IMR-90 (cell line): ENCODE measurements around the gene PLEKHF1. TPM values are rescaled to one million over a fixed set of nuclear protein-coding genes. Genes with fewer than 3 reads are reported as not detected.

ENCODE experiments used
- ATAC-seq: fragments of 200-7000 bp; cut with Tn5 transposase; 2 replicates; pipeline ENCODE4 v1.9.1; 2020; ENCODE audit warnings: low read depth, mild to moderate bottlenecking, moderate library complexity
- BruUV-seq: library from RNA; stranded (reverse); fragments of 400-500 nt; replicated peaks from 2 replicates; lab custom pipeline; 2021; lab: Mats Ljungman, UMichigan
- CTCF ChIA-PET: fragments of 300-600 bp; formaldehyde crosslinking; extraction: SDS; loops from one replicate; lab custom pipeline; 2021; ENCODE audit warnings: antibody characterized with exemption; lab: Yijun Ruan, JAX
- POLR2A ChIA-PET: fragments of 300-600 bp; sonication (Branson Sonifier 250); formaldehyde crosslinking; loops from one replicate; lab custom pipeline; 2022; ENCODE audit warnings: antibody characterized with exemption; ENCODE audit not compliant: unreplicated experiment; lab: Charles Lee
- DNase-seq: peaks from one replicate; pipeline ENCODE4 v3.0.0; 2013
- H2AFZ ChIP-seq: replicated peaks from 2 replicates; pipeline ENCODE3; 2013; ENCODE audit warnings: low read length, mild to moderate bottlenecking; ENCODE audit not compliant: poor library complexity
- H2AK5ac ChIP-seq: 2 replicates; pipeline ENCODE4 v1.6.1; 2013; ENCODE audit warnings: low read depth, low read length, inconsistent platforms
- H2AK9ac ChIP-seq: replicated peaks from 2 replicates; pipeline ENCODE3; 2013; ENCODE audit warnings: mild to moderate bottlenecking, low read depth, low read length, moderate library complexity; ENCODE audit not compliant: poor library complexity
- H2BK120ac ChIP-seq: 2 replicates; pipeline ENCODE4 v1.6.1; 2013; ENCODE audit warnings: low read depth, low read length, inconsistent platforms
- H2BK15ac ChIP-seq: 3 replicates; pipeline ENCODE4 v1.6.1; 2013; ENCODE audit warnings: low read depth, low read length, inconsistent platforms
- H2BK20ac ChIP-seq: 2 replicates; pipeline ENCODE4 v1.6.1; 2013; ENCODE audit warnings: low read depth, mild to moderate bottlenecking, inconsistent platforms, low read length, moderate library complexity
- H2BK5ac ChIP-seq: 2 replicates; pipeline ENCODE4 v1.6.1; 2013; ENCODE audit warnings: mild to moderate bottlenecking, low read depth, low read length, inconsistent platforms; ENCODE audit not compliant: poor library complexity, severe bottlenecking
- H3K14ac ChIP-seq: replicated peaks from 2 replicates; pipeline ENCODE4 v1.6.1; 2013; ENCODE audit warnings: low read depth, low read length, inconsistent platforms
- H3K18ac ChIP-seq: 2 replicates; pipeline ENCODE4 v1.6.1; 2013; ENCODE audit warnings: low read depth, low read length, control low read depth
- H3K23ac ChIP-seq: 2 replicates; pipeline ENCODE4 v1.6.1; 2013; ENCODE audit warnings: low read depth, low read length, inconsistent platforms
- H3K27ac ChIP-seq: 2 replicates; pipeline ENCODE4 v1.5.1; 2013; ENCODE audit warnings: mild to moderate bottlenecking, control low read depth, low read length; ENCODE audit not compliant: insufficient read depth
- H3K27me3 ChIP-seq: 2 replicates; pipeline ENCODE4 v1.6.1; 2013; ENCODE audit warnings: low read length; ENCODE audit not compliant: control insufficient read depth, insufficient read depth
- H3K36me3 ChIP-seq: 2 replicates; pipeline ENCODE4 v1.6.1; 2013; ENCODE audit warnings: low read length, mixed read lengths; ENCODE audit not compliant: control insufficient read depth, insufficient read depth
- H3K4ac ChIP-seq: 2 replicates; pipeline ENCODE4 v1.6.1; 2013; ENCODE audit warnings: low read depth, low read length, inconsistent platforms
- H3K4me1 ChIP-seq: 2 replicates; pipeline ENCODE4 v1.6.1; 2013; ENCODE audit warnings: low read length, mixed read lengths; ENCODE audit not compliant: control insufficient read depth, insufficient read depth
- H3K4me2 ChIP-seq: 2 replicates; pipeline ENCODE4 v1.6.1; 2013; ENCODE audit warnings: low read depth, mild to moderate bottlenecking, control low read depth, low read length, moderate library complexity
- H3K4me3 ChIP-seq: 2 replicates; pipeline ENCODE4 v1.5.1; 2013; ENCODE audit warnings: low read depth, mild to moderate bottlenecking, control low read depth, low read length, moderate library complexity; ENCODE audit not compliant: insufficient read depth
- H3K56ac ChIP-seq: 2 replicates; pipeline ENCODE4 v1.6.1; 2013; ENCODE audit warnings: low read length, inconsistent platforms; ENCODE audit not compliant: insufficient read depth; ENCODE audit errors: extremely low read depth
- H3K79me1 ChIP-seq, 2 experiments: 2 replicates each; pipeline ENCODE4 v1.6.1; 2013; ENCODE audit warnings: low read length in 2 of 2, inconsistent platforms in 1 of 2, low read depth in 1 of 2
- H3K9ac ChIP-seq: 2 replicates; pipeline ENCODE4 v1.6.1; 2013; ENCODE audit warnings: low read depth, low read length, control low read depth
- H3K9me1 ChIP-seq: 2 replicates; pipeline ENCODE4 v1.6.1; 2013; ENCODE audit warnings: low read length, inconsistent platforms; ENCODE audit not compliant: insufficient read depth
- H3K9me3 ChIP-seq: 2 replicates; pipeline ENCODE4 v1.6.1; 2013; ENCODE audit warnings: low read length; ENCODE audit not compliant: control insufficient read depth, insufficient read depth
- H4K20me1 ChIP-seq: 2 replicates; pipeline ENCODE4 v1.6.1; 2013; ENCODE audit warnings: low read length, inconsistent platforms; ENCODE audit not compliant: insufficient read depth
- H4K5ac ChIP-seq: 2 replicates; pipeline ENCODE4 v1.6.1; 2013; ENCODE audit warnings: mild to moderate bottlenecking, low read depth, low read length, control low read depth
- H4K8ac ChIP-seq, 2 experiments: 2 replicates each; pipeline ENCODE4 v1.6.1; 2013; ENCODE audit warnings: low read depth in 2 of 2, low read length in 2 of 2, control low read depth in 1 of 2, inconsistent platforms in 1 of 2
- H4K91ac ChIP-seq: 2 replicates; pipeline ENCODE4 v1.6.1; 2013; ENCODE audit warnings: low read depth, low read length, inconsistent platforms; ENCODE audit not compliant: insufficient read depth
- BHLHE40 ChIP-seq: fragments of 150-350 bp; IDR thresholded peaks from 2 replicates; pipeline ENCODE4 v1.6.1; 2016; ENCODE audit warnings: mild to moderate bottlenecking, low read depth, low read length
- CEBPB ChIP-seq: IDR thresholded peaks from 2 replicates; pipeline ENCODE4 v1.6.1; 2012; ENCODE audit warnings: low read depth, low read length, improper control_type of control experiment
- CHD1 ChIP-seq: IDR thresholded peaks from 2 replicates; pipeline ENCODE4 v1.6.1; 2012; ENCODE audit warnings: low read depth, low read length, improper control_type of control experiment
- FOS ChIP-seq: fragments of 150-350 bp; IDR thresholded peaks from 2 replicates; pipeline ENCODE4 v1.6.1; 2016; ENCODE audit warnings: low read depth, low read length
- MAFK ChIP-seq: IDR thresholded peaks from 2 replicates; pipeline ENCODE4 v1.6.1; 2012; ENCODE audit warnings: low read depth, low read length, improper control_type of control experiment
- MAZ ChIP-seq: IDR thresholded peaks from 2 replicates; pipeline ENCODE4 v1.6.1; 2012; ENCODE audit warnings: low read depth, mild to moderate bottlenecking, low read length, improper control_type of control experiment, moderate library complexity, borderline replicate concordance
- MXI1 ChIP-seq: IDR thresholded peaks from 2 replicates; pipeline ENCODE4 v1.6.1; 2012; ENCODE audit warnings: low read depth, mild to moderate bottlenecking, low read length, moderate library complexity, borderline replicate concordance
- NFE2L2 ChIP-seq: fragments of 150-350 bp; IDR thresholded peaks from 2 replicates; pipeline ENCODE4 v1.6.1; 2016; ENCODE audit warnings: low read depth, mild to moderate bottlenecking, low read length
- RAD21 ChIP-seq: IDR thresholded peaks from 2 replicates; pipeline ENCODE4 v1.6.1; 2012; ENCODE audit warnings: low read length, improper control_type of control experiment
- RCOR1 ChIP-seq: IDR thresholded peaks from 2 replicates; pipeline ENCODE4 v1.6.1; 2012; ENCODE audit warnings: mild to moderate bottlenecking, low read length, improper control_type of control experiment; ENCODE audit not compliant: insufficient replicate concordance
- RFX5 ChIP-seq: IDR thresholded peaks from 2 replicates; pipeline ENCODE4 v1.8.0; 2012; ENCODE audit warnings: low read depth, mild to moderate bottlenecking, low read length, moderate library complexity
- SMC3 ChIP-seq: fragments of 150-350 bp; IDR thresholded peaks from 2 replicates; pipeline ENCODE4 v1.6.1; 2016; ENCODE audit warnings: low read depth, mild to moderate bottlenecking, antibody characterized with exemption, low read length, moderate library complexity
- WGBS, 2 experiments: methylation state at CpG; one replicate each; pipeline versions ENCODE4 v1.1.5 to v1.1.7; 2013; ENCODE audit warnings: missing lambda C conversion rate in 2 of 2; ENCODE audit not compliant: insufficient read length in 1 of 2; ENCODE audit errors: extremely low coverage in 2 of 2; 5-methylcytosine and 5-hydroxymethylcytosine counted together
- dilution Hi-C: fragments of 300-500 bp; cut with HindIII; formaldehyde crosslinking; loops from one replicate; pipeline ENCODE4 v1.14.3; 2018; ENCODE audit warnings: low sequenced_read_pairs; ENCODE audit not compliant: unreplicated experiment
- in situ Hi-C: fragments of 300-500 bp; cut with MboI; formaldehyde crosslinking; loops from 3 replicates; pipeline ENCODE4 v1.14.3; 2019; ENCODE audit warnings: low sequenced_read_pairs, inconsistent platforms, mixed read lengths
- intact Hi-C: fragments of 100-400 bp; cut with micrococcal nuclease; formaldehyde crosslinking; loops from 2 replicates; pipeline ENCODE4 v1.10.0; 2022
- polyA plus RNA-seq, 3 experiments: library from polyadenylated mRNA; depleted of rRNA; stranded (reverse); fragments of >200 nt; gene quantifications; 2 replicates each; pipeline ENCODE4 v1.2.3, GENCODE V29; 2012; ENCODE audit warnings: low replicate concordance in 1 of 3
- total RNA-seq: library from RNA; depleted of rRNA; stranded (reverse); fragments of >200 nt; gene quantifications from 2 replicates; pipeline ENCODE4 v1.2.3, GENCODE V29; 2012
- TF ChIP-seq, protein P1 (sequence below): conservative IDR thresholded peaks from 2 replicates; pipeline ENCODE4 v1.5.1; 2012; ENCODE audit warnings: mild to moderate bottlenecking, low read depth, low read length, improper control_type of control experiment
- TF ChIP-seq, protein P2 (sequence below): fragments of 150-350 bp; IDR thresholded peaks from 2 replicates; pipeline ENCODE4 v1.6.1; 2016; ENCODE audit warnings: low read depth, mild to moderate bottlenecking, low read length, moderate library complexity, borderline replicate concordance
- TF ChIP-seq, protein P3 (sequence below): fragments of 150-350 bp; IDR thresholded peaks from 2 replicates; pipeline ENCODE4 v1.6.1; 2017; ENCODE audit warnings: mild to moderate bottlenecking, antibody characterized with exemption, low read length, low read depth

PLEKHF1 gene
- total and polyA plus RNA-seq, 2 of the 4 experiments (the other 2 are of a cell fraction): 5.0 to 6.6 TPM

DNA sequence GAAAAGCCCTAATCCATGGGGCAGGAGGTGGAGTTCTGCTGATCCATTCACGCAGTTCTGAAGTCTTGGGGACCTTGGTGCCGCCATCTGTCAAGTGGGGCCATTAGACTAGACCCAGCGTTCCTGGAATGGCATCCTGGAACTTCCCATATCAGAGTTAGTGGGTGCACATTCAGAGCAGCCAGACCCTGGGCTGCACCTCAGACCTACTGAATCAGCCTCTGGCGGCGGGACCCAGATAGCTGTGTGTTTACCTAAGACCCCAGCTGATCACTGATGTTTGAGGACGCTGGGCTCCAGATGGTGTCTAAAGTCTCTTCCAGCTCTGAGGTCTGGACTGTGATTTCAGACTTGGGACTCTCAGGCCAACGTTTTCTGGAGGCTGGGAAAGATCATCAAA is 46.4 kb upstream of the PLEKHF1 start:
- Histone ChIP-seq H3K56ac (no peak overlapping the region), H3K4me3 (no peak overlapping the region), H3K23ac (no peak overlapping the region; the same call in 1 of the 2 replicates), H3K4ac (no peak overlapping the region), H2BK5ac (no peak overlapping the region), H2AFZ (no peak overlapping the region), H2BK120ac (no peak overlapping the region), H3K36me3 (peaks cover 18% of the 10 kb centered on the region; the same call in 1 of the 2 replicates), H2AK9ac (peak overlapping the region; percentile 52), H2BK20ac (no peak overlapping the region), H3K27me3 (no peaks in the 10 kb centered on the region; the same call in 1 of the 2 replicates), H4K8ac (no peak overlapping the region), H4K20me1 (no peaks in the 10 kb centered on the region), H3K27ac (no peak overlapping the region), H3K9me1 (no peaks in the 10 kb centered on the region), H3K4me1 (no peaks in the 10 kb centered on the region), H3K4me2 (no peak overlapping the region), H3K9me3 (no peaks in the 10 kb centered on the region), H2AK5ac (no peak overlapping the region), H2BK15ac (no peak overlapping the region), H4K91ac (no peak overlapping the region), H3K79me1 (no peaks in the 10 kb centered on the region), H3K18ac (no peak overlapping the region), H3K14ac (no peak overlapping the region), H4K5ac (no peak overlapping the region), H3K9ac (no peak overlapping the region)
- dilution Hi-C loops (no loop called here), intact Hi-C loops (no loop called here), in situ Hi-C loops (no loop called here)
- POLR2A ChIA-PET: no interaction called here
- 70% methylated on average over 2 of the region's 7 CpGs; no CpG with 5 or more reads in 1 of the 2 experiments for WGBS, 2 experiments
- BruUV-seq: no TSS peak
- ATAC-seq (no peak), DNase-seq (no peak)
- TF ChIP-seq, protein P1, sequence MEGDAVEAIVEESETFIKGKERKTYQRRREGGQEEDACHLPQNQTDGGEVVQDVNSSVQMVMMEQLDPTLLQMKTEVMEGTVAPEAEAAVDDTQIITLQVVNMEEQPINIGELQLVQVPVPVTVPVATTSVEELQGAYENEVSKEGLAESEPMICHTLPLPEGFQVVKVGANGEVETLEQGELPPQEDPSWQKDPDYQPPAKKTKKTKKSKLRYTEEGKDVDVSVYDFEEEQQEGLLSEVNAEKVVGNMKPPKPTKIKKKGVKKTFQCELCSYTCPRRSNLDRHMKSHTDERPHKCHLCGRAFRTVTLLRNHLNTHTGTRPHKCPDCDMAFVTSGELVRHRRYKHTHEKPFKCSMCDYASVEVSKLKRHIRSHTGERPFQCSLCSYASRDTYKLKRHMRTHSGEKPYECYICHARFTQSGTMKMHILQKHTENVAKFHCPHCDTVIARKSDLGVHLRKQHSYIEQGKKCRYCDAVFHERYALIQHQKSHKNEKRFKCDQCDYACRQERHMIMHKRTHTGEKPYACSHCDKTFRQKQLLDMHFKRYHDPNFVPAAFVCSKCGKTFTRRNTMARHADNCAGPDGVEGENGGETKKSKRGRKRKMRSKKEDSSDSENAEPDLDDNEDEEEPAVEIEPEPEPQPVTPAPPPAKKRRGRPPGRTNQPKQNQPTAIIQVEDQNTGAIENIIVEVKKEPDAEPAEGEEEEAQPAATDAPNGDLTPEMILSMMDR: no peak
- no peak for TF ChIP-seq FOS
- TF ChIP-seq SMC3: no peak
- no peak for TF ChIP-seq CHD1
- TF ChIP-seq, protein P2, sequence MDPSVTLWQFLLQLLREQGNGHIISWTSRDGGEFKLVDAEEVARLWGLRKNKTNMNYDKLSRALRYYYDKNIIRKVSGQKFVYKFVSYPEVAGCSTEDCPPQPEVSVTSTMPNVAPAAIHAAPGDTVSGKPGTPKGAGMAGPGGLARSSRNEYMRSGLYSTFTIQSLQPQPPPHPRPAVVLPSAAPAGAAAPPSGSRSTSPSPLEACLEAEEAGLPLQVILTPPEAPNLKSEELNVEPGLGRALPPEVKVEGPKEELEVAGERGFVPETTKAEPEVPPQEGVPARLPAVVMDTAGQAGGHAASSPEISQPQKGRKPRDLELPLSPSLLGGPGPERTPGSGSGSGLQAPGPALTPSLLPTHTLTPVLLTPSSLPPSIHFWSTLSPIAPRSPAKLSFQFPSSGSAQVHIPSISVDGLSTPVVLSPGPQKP: no peak
- TF ChIP-seq MXI1: no peak
- TF ChIP-seq, protein P3, sequence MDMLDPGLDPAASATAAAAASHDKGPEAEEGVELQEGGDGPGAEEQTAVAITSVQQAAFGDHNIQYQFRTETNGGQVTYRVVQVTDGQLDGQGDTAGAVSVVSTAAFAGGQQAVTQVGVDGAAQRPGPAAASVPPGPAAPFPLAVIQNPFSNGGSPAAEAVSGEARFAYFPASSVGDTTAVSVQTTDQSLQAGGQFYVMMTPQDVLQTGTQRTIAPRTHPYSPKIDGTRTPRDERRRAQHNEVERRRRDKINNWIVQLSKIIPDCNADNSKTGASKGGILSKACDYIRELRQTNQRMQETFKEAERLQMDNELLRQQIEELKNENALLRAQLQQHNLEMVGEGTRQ: no peak
- TF ChIP-seq RFX5: no peak
- TF ChIP-seq NFE2L2: no peak
- no peak for TF ChIP-seq BHLHE40
- TF ChIP-seq CEBPB: no peak
- no peak for TF ChIP-seq RAD21
- no peak for TF ChIP-seq MAFK
- TF ChIP-seq MAZ: no peak
- TF ChIP-seq RCOR1: no peak
- CTCF ChIA-PET: no interaction called here
